ENCODE measurements around the gene NLRC5. TPM values are rescaled to one million over a fixed set of nuclear protein-coding genes. Genes with fewer than 3 reads are reported as not detected.
"Not testable (repeated sequence)": the region's sequence is repeated elsewhere in the genome, so short reads cannot be mapped to it uniquely, and the experiment has no call there.

NLRC5 gene
- total RNA-seq, 4 donors from 2014 or later = 14.9 to 77.0 (median 23.9) TPM

- Histone ChIP-seq H3K36me3 (no peaks in the 10 kb centered on the region), H3K27ac (peak overlapping the region; percentile 94), H3K9me3 (no peaks in the 10 kb centered on the region), H3K4me1 (peaks cover 5% of the 10 kb centered on the region in 2 donors), H3K27me3 (no peaks in the 10 kb centered on the region), H3K4me3 (no peak overlapping the region)
- no peak for DNase-seq
- TF ChIP-seq POLR2A (IDR thresholded peaks at IDR 0.05) = no peak
- TF ChIP-seq CTCF (IDR thresholded peaks at IDR 0.05) = no peak
- intact Hi-C loops (cut with DNase I; ENCODE audit: low total_unique reads) = no loop called here
These were observed 1.7 kb upstream of the NLRC5 start for GRCh38 chr16:56987692-56988091.

- Histone ChIP-seq H3K36me3 (no peaks in the 10 kb centered on the region), H3K4me3 (peak overlapping the region; percentile 84), H3K27me3 (no peaks in the 10 kb centered on the region), H3K4me1 (peaks cover 5% of the 10 kb centered on the region in 2 donors), H3K27ac (peak overlapping the region; percentile 94), H3K9me3 (no peaks in the 10 kb centered on the region)
- TF ChIP-seq POLR2A (IDR thresholded peaks at IDR 0.05) (no peak), CTCF (IDR thresholded peaks at IDR 0.05) (no peak)
- DNase-seq = peak in 1 of 2 donors; percentile 21
- intact Hi-C loops (cut with DNase I; ENCODE audit: low total_unique reads) = no loop called here
These were observed 1.0 kb upstream of the NLRC5 start for GRCh38 chr16:56988161-56988947.

- Histone ChIP-seq H3K4me1 (peaks cover 5% of the 10 kb centered on the region in 2 donors), H3K36me3 (no peaks in the 10 kb centered on the region), H3K27me3 (no peaks in the 10 kb centered on the region), H3K4me3 (peak overlapping the region; percentile 84), H3K27ac (peak overlapping the region; percentile 94), H3K9me3 (no peaks in the 10 kb centered on the region)
- DNase-seq = no peak
- TF ChIP-seq CTCF (IDR thresholded peaks at IDR 0.05) = no peak
- TF ChIP-seq POLR2A (IDR thresholded peaks at IDR 0.05) = no peak
- intact Hi-C loops (cut with DNase I; ENCODE audit: low total_unique reads) = no loop called here
These were observed 631 bp downstream of the NLRC5 start for GRCh38 chr16:56989988-56990387.

- Histone ChIP-seq H3K36me3 (no peaks in the 10 kb centered on the region), H3K9me3 (no peaks in the 10 kb centered on the region), H3K27ac (peak overlapping the region; percentile 94), H3K4me3 (peak overlapping the region; percentile 84), H3K4me1 (peaks cover 0 to 5% of the 10 kb centered on the region in 2 donors), H3K27me3 (no peaks in the 10 kb centered on the region)
- peak in 1 of 2 donors; percentile 15 for DNase-seq
- intact Hi-C loops (cut with DNase I; ENCODE audit: low total_unique reads) = no loop called here
- no peak for TF ChIP-seq CTCF (IDR thresholded peaks at IDR 0.05)
These were observed 1.3 kb downstream of the NLRC5 start for GRCh38 chr16:56990407-56991286.

- DNase-seq; H3K4me3 ChIP-seq; H3K27me3 ChIP-seq; intact Hi-C loops (cut with DNase I; ENCODE audit: low total_unique reads); H3K4me1 ChIP-seq; H3K9me3 ChIP-seq; H3K36me3 ChIP-seq: not testable (repeated sequence)
- peak overlapping the region; percentile 94 for H3K27ac ChIP-seq
These were observed 3.1 kb downstream of the NLRC5 start for GRCh38 chr16:56992431-56992830.
